ENCODE data around the gene PCBP3.
A peak's percentile ranks its signal among the peaks of the same experiment; 100 is the strongest.

Gene PCBP3

DNA sequence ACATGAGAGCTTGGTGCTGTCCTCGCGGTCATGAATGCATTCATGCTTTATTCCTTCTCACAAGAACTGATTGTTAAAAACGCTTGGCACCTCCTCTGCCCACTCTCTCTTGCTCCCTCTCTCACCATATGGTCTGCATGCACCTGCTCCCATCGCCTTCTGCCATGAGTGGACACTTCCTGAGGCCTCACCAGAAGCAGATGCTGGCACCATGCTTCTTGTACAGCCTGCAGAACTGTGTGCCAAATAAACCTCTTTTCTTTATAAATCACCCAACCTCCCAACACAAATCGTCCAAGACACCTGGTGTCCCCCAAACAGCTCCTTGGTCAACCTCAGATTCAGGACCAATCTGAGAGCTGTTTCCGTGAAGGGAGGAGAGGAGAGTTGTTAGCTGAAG lies 43.3 kb upstream of the PCBP3 start:
- H3K14ac ChIP-seq (ENCODE audit: low read length in 2 of 2): no peak overlapping the region
- WGBS: 75% methylated on average over 6 of the region's 6 CpGs

DNA sequence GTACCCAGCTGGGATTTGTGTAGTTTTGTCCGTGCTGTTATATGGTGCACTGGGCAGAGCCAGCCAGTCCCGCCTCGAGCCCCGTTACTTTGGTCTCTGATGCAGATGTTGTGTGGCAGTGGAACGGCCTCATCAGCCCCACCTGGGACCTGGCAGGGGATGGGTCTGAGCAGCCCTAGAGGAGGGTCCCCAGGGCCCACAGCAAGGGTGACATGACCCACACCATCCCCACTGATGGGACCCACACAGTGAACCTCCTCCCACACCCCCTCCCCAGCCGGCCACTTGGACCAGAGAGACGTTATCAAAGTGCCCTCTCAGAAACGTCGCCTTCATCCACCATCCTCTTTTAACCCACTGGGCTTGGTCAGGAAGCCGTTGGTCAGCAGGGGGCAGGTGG lies 42.0 kb upstream of the PCBP3 start:
- H4K8ac ChIP-seq (ENCODE audit: low read length): no peak overlapping the region
- no peak overlapping the region for H3K4me2 ChIP-seq (ENCODE audit: low read length, poor library complexity, severe bottlenecking)
- H3K4me1 ChIP-seq (ENCODE audit: control insufficient read depth, insufficient read depth, low read depth, low read length): no peaks in the 10 kb centered on the region
- H3K4ac ChIP-seq (ENCODE audit: low read depth in 1 of 2, low read length in 2 of 2): no peak overlapping the region
- H2AFZ ChIP-seq (ENCODE audit: low read depth, low read length): no peak overlapping the region
- no peak overlapping the region for H2BK120ac ChIP-seq (ENCODE audit: low read depth, low read length)
- H3K79me1 ChIP-seq (replicated peaks; ENCODE audit: low read length, poor library complexity, severe bottlenecking): no peaks in the 10 kb centered on the region
- no peak overlapping the region for H3K14ac ChIP-seq (ENCODE audit: low read length in 2 of 2)
- H4K91ac ChIP-seq (ENCODE audit: low read length): peak overlapping the region; percentile 37
- H2BK15ac ChIP-seq (ENCODE audit: low read depth, poor library complexity, severe bottlenecking): no peak overlapping the region
- H3K9ac ChIP-seq (ENCODE audit: low read length): no peak overlapping the region
- 79% methylated on average over 10 of the region's 10 CpGs for WGBS
- no peak overlapping the region for H3K27ac ChIP-seq (ENCODE audit: low read length, poor library complexity, severe bottlenecking)
- H3K36me3 ChIP-seq (ENCODE audit: control insufficient read depth in 1 of 2, insufficient read depth in 2 of 2, low read depth in 1 of 2, low read length in 2 of 2): no peaks in the 10 kb centered on the region
- no peak overlapping the region for H3K4me3 ChIP-seq (ENCODE audit: insufficient read depth in 1 of 2, low read depth in 1 of 2, low read length in 2 of 2)
- H2AK5ac ChIP-seq (ENCODE audit: low read length, severe bottlenecking): no peak overlapping the region
- H3K23ac ChIP-seq (ENCODE audit: low read length in 2 of 2): no peak overlapping the region
- no peak overlapping the region for H2BK5ac ChIP-seq (ENCODE audit: low read depth, low read length, poor library complexity, severe bottlenecking)
- H3K18ac ChIP-seq (ENCODE audit: low read depth in 1 of 2, low read length in 2 of 2): no peak overlapping the region
- H3K9me3 ChIP-seq (ENCODE audit: control insufficient read depth, low read length): peaks cover 43% of the 10 kb centered on the region
- H2BK12ac ChIP-seq (ENCODE audit: low read length in 2 of 2): no peak overlapping the region
- H3K27me3 ChIP-seq (ENCODE audit: control insufficient read depth in 1 of 2, insufficient read depth in 1 of 2, low read length in 2 of 2): peaks cover 17 to 39% of the 10 kb centered on the region in 2 experiments
- no peak for DNase-seq

More for the DNA sequence above, 43.3 kb upstream of the PCBP3 start:
- Histone ChIP-seq H3K27me3 (ENCODE audit: control insufficient read depth in 1 of 2, insufficient read depth in 1 of 2, low read length in 2 of 2) (peaks cover 17 to 48% of the 10 kb centered on the region in 2 experiments), H3K18ac (ENCODE audit: low read depth in 1 of 2, low read length in 2 of 2) (no peak overlapping the region), H3K9me3 (ENCODE audit: control insufficient read depth, low read length) (peaks cover 43% of the 10 kb centered on the region), H2AFZ (ENCODE audit: low read depth, low read length) (no peak overlapping the region), H2AK5ac (ENCODE audit: low read length, severe bottlenecking) (no peak overlapping the region), H3K4me3 (ENCODE audit: insufficient read depth in 1 of 2, low read depth in 1 of 2, low read length in 2 of 2) (no peak overlapping the region), H3K79me1 (replicated peaks; ENCODE audit: low read length, poor library complexity, severe bottlenecking) (no peaks in the 10 kb centered on the region), H4K8ac (ENCODE audit: low read length) (no peak overlapping the region), H2BK120ac (ENCODE audit: low read depth, low read length) (no peak overlapping the region), H4K91ac (ENCODE audit: low read length) (no peak overlapping the region), H3K23ac (ENCODE audit: low read length in 2 of 2) (no peak overlapping the region), H2BK5ac (ENCODE audit: low read depth, low read length, poor library complexity, severe bottlenecking) (no peak overlapping the region), H2BK15ac (ENCODE audit: low read depth, poor library complexity, severe bottlenecking) (no peak overlapping the region), H3K27ac (ENCODE audit: low read length, poor library complexity, severe bottlenecking) (no peak overlapping the region), H3K9ac (ENCODE audit: low read length) (no peak overlapping the region), H3K4ac (ENCODE audit: low read depth in 1 of 2, low read length in 2 of 2) (no peak overlapping the region), H3K4me2 (ENCODE audit: low read length, poor library complexity, severe bottlenecking) (no peak overlapping the region), H3K36me3 (ENCODE audit: control insufficient read depth in 1 of 2, insufficient read depth in 2 of 2, low read depth in 1 of 2, low read length in 2 of 2) (no peaks in the 10 kb centered on the region), H3K4me1 (ENCODE audit: control insufficient read depth, insufficient read depth, low read depth, low read length) (no peaks in the 10 kb centered on the region), H2BK12ac (ENCODE audit: low read length in 2 of 2) (no peak overlapping the region)
- no peak for DNase-seq

DNA sequence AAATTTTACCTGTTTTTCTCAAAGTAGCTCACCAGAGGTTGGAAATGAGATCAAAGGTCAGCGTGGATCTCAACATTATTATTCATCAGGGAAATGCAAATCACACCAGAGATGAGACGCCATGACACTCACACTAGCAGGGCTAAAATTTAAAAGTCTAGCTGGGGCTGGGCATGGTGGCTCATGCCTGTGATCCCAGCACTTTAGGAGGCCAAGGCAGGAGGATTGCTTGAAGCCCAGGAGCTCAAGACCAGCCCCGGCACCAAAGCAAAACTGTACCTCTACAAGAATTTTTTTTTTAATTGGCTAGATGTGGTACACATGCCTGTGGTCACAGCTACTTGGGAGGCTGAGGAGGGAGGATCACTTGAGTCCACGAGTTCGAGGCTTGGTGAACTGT lies 41.4 kb upstream of the PCBP3 start:
- H2BK15ac ChIP-seq (ENCODE audit: low read depth, poor library complexity, severe bottlenecking): no peak overlapping the region

DNA sequence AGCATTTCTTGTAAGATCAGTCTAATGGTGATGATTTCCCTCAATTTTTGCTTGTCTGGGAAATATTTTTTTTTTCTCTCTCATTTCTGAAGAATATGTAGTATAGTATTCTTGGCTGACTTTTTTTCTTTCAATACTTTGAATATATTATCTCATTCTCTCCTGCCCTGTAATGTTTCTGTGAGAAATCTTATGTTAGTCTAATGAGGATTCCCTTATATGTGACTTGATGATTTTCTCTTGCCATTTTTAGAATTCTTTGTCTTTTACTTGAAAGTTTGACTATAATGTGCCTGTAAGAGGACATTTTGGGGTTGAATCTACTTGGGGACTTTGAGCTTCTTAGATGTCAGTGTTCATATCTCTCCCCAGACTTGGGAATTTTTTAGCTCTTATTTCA lies 40.0 kb upstream of the PCBP3 start:
- no peak overlapping the region for H4K91ac ChIP-seq (ENCODE audit: low read length)
- H3K27ac ChIP-seq (ENCODE audit: low read length, poor library complexity, severe bottlenecking): no peak overlapping the region
- no peaks in the 10 kb centered on the region for H3K79me1 ChIP-seq (replicated peaks; ENCODE audit: low read length, poor library complexity, severe bottlenecking)
- H2BK120ac ChIP-seq (ENCODE audit: low read depth, low read length): no peak overlapping the region
- no peaks in the 10 kb centered on the region for H3K4me1 ChIP-seq (ENCODE audit: control insufficient read depth, insufficient read depth, low read depth, low read length)
- DNase-seq: no peak
- H3K14ac ChIP-seq (ENCODE audit: low read length in 2 of 2): no peak overlapping the region
- no peak overlapping the region for H3K9ac ChIP-seq (ENCODE audit: low read length)
- H3K4ac ChIP-seq (ENCODE audit: low read depth in 1 of 2, low read length in 2 of 2): no peak overlapping the region
- no peak overlapping the region for H4K8ac ChIP-seq (ENCODE audit: low read length)
- no peak overlapping the region for H3K4me3 ChIP-seq (ENCODE audit: insufficient read depth in 1 of 2, low read depth in 1 of 2, low read length in 2 of 2)
- no peak overlapping the region for H3K18ac ChIP-seq (ENCODE audit: low read depth in 1 of 2, low read length in 2 of 2)
- H3K4me2 ChIP-seq (ENCODE audit: low read length, poor library complexity, severe bottlenecking): no peak overlapping the region
- H2BK15ac ChIP-seq (ENCODE audit: low read depth, poor library complexity, severe bottlenecking): no peak overlapping the region
- H2BK12ac ChIP-seq (ENCODE audit: low read length in 2 of 2): no peak overlapping the region
- peaks cover 17 to 42% of the 10 kb centered on the region in 2 experiments for H3K27me3 ChIP-seq (ENCODE audit: control insufficient read depth in 1 of 2, insufficient read depth in 1 of 2, low read length in 2 of 2)
- no peaks in the 10 kb centered on the region for H3K36me3 ChIP-seq (ENCODE audit: control insufficient read depth in 1 of 2, insufficient read depth in 2 of 2, low read depth in 1 of 2, low read length in 2 of 2)
- H2AK5ac ChIP-seq (ENCODE audit: low read length, severe bottlenecking): no peak overlapping the region
- peaks cover 43% of the 10 kb centered on the region for H3K9me3 ChIP-seq (ENCODE audit: control insufficient read depth, low read length)
- no peak overlapping the region for H3K23ac ChIP-seq (ENCODE audit: low read length in 2 of 2)
- H2BK5ac ChIP-seq (ENCODE audit: low read depth, low read length, poor library complexity, severe bottlenecking): no peak overlapping the region
- H2AFZ ChIP-seq (ENCODE audit: low read depth, low read length): no peak overlapping the region

More for the DNA sequence above, 41.4 kb upstream of the PCBP3 start:
- peaks cover 43% of the 10 kb centered on the region for H3K9me3 ChIP-seq (ENCODE audit: control insufficient read depth, low read length)
- WGBS: 73% methylated on average over 5 of the region's 5 CpGs
- H2AFZ ChIP-seq (ENCODE audit: low read depth, low read length): no peak overlapping the region
- H3K36me3 ChIP-seq (ENCODE audit: control insufficient read depth in 1 of 2, insufficient read depth in 2 of 2, low read depth in 1 of 2, low read length in 2 of 2): no peaks in the 10 kb centered on the region
- H3K4me1 ChIP-seq (ENCODE audit: control insufficient read depth, insufficient read depth, low read depth, low read length): no peaks in the 10 kb centered on the region
- no peak overlapping the region for H3K4me2 ChIP-seq (ENCODE audit: low read length, poor library complexity, severe bottlenecking)
- no peak overlapping the region for H3K4ac ChIP-seq (ENCODE audit: low read depth in 1 of 2, low read length in 2 of 2)
- H3K9ac ChIP-seq (ENCODE audit: low read length): no peak overlapping the region
- no peak overlapping the region for H2BK120ac ChIP-seq (ENCODE audit: low read depth, low read length)
- no peak for DNase-seq
- no peak overlapping the region for H3K27ac ChIP-seq (ENCODE audit: low read length, poor library complexity, severe bottlenecking)
- no peak overlapping the region for H3K4me3 ChIP-seq (ENCODE audit: insufficient read depth in 1 of 2, low read depth in 1 of 2, low read length in 2 of 2)
- no peak overlapping the region for H3K23ac ChIP-seq (ENCODE audit: low read length in 2 of 2)
- H2AK5ac ChIP-seq (ENCODE audit: low read length, severe bottlenecking): no peak overlapping the region
- H2BK12ac ChIP-seq (ENCODE audit: low read length in 2 of 2): no peak overlapping the region
- no peak overlapping the region for H4K91ac ChIP-seq (ENCODE audit: low read length)
- H3K79me1 ChIP-seq (replicated peaks; ENCODE audit: low read length, poor library complexity, severe bottlenecking): no peaks in the 10 kb centered on the region
- H2BK5ac ChIP-seq (ENCODE audit: low read depth, low read length, poor library complexity, severe bottlenecking): no peak overlapping the region
- peaks cover 17 to 38% of the 10 kb centered on the region in 2 experiments for H3K27me3 ChIP-seq (ENCODE audit: control insufficient read depth in 1 of 2, insufficient read depth in 1 of 2, low read length in 2 of 2)
- H3K18ac ChIP-seq (ENCODE audit: low read depth in 1 of 2, low read length in 2 of 2): no peak overlapping the region
- H3K14ac ChIP-seq (ENCODE audit: low read length in 2 of 2): no peak overlapping the region
- H4K8ac ChIP-seq (ENCODE audit: low read length): no peak overlapping the region
